Glutamatergic neuron (in vitro differentiated cells): ENCODE results near the gene TBC1D22A. TPM values are rescaled to one million over a fixed set of nuclear protein-coding genes. Genes with fewer than 3 reads are reported as not detected.

Source experiments
- DNase-seq: peaks from one replicate; pipeline ENCODE4 v3.0.0; 2022
- H3K27ac Mint-ChIP-seq: one replicate; pipeline ENCODE4 v1.8.0; 2020; ENCODE audit warnings: mild to moderate bottlenecking, mixed read lengths, inconsistent platforms; ENCODE audit not compliant: unreplicated experiment
- H3K27me3 Mint-ChIP-seq: one replicate; pipeline ENCODE4 v1.8.0; 2020; ENCODE audit warnings: mild to moderate bottlenecking, moderate library complexity, mixed read lengths, inconsistent platforms; ENCODE audit not compliant: unreplicated experiment
- H3K36me3 Mint-ChIP-seq: one replicate; pipeline ENCODE4 v1.8.0; 2020; ENCODE audit warnings: mild to moderate bottlenecking, mixed read lengths, inconsistent platforms; ENCODE audit not compliant: unreplicated experiment
- H3K4me1 Mint-ChIP-seq: one replicate; pipeline ENCODE4 v1.8.0; 2020; ENCODE audit warnings: mild to moderate bottlenecking, low read depth, mixed read lengths, inconsistent platforms; ENCODE audit not compliant: unreplicated experiment
- H3K4me3 Mint-ChIP-seq: one replicate; pipeline ENCODE4 v1.8.0; 2020; ENCODE audit warnings: mild to moderate bottlenecking, mixed read lengths, inconsistent platforms; ENCODE audit not compliant: unreplicated experiment
- H3K9me3 Mint-ChIP-seq: one replicate; pipeline ENCODE4 v1.8.0; 2020; ENCODE audit warnings: mild to moderate bottlenecking, moderate library complexity, mixed read lengths, inconsistent platforms; ENCODE audit not compliant: unreplicated experiment
- CTCF ChIP-seq: fragments of 200-600 bp; sonication (generic); IDR thresholded peaks from one replicate; pipeline ENCODE4 v1.5.0; 2021; ENCODE audit not compliant: partially characterized antibody, unreplicated experiment
- total RNA-seq: library from RNA; stranded (reverse); fragmentation: NEBNext Ultra II Directional; extraction: Animal tissue kit (Norgen Biotek cat#: 25700); gene quantifications from one replicate; pipeline ENCODE4 v1.2.1, GENCODE V29; 2021; ENCODE audit not compliant: unreplicated experiment

The TBC1D22A gene
- total RNA-seq, 1 donor from 2014 or later: 23.0 TPM

GRCh38 chr22:46794491-46794890 lies 32.0 kb downstream of the TBC1D22A start:
- H3K4me1 Mint-ChIP-seq: peaks cover 12% of the 10 kb centered on the region
- H3K27me3 Mint-ChIP-seq: peaks cover 4% of the 10 kb centered on the region
- H3K27ac Mint-ChIP-seq: no peak overlapping the region
- TF ChIP-seq CTCF: no peak
- H3K36me3 Mint-ChIP-seq: no peaks in the 10 kb centered on the region
- no peak overlapping the region for H3K4me3 Mint-ChIP-seq
- no peak for DNase-seq
- peaks cover 2% of the 10 kb centered on the region for H3K9me3 Mint-ChIP-seq

GRCh38 chr22:46795140-46795539 lies 32.7 kb downstream of the TBC1D22A start:
- TF ChIP-seq CTCF: no peak
- Mint-ChIP-seq H3K9me3 (peaks cover 2% of the 10 kb centered on the region), H3K27ac (no peak overlapping the region), H3K4me1 (peaks cover 12% of the 10 kb centered on the region), H3K36me3 (no peaks in the 10 kb centered on the region), H3K4me3 (no peak overlapping the region), H3K27me3 (peaks cover 4% of the 10 kb centered on the region)
- no peak for DNase-seq

- H3K27me3 Mint-ChIP-seq: peaks cover 6% of the 10 kb centered on the region
- no peak overlapping the region for H3K4me3 Mint-ChIP-seq
- H3K27ac Mint-ChIP-seq: no peak overlapping the region
- no peaks in the 10 kb centered on the region for H3K36me3 Mint-ChIP-seq
- peaks cover 4% of the 10 kb centered on the region for H3K9me3 Mint-ChIP-seq
- H3K4me1 Mint-ChIP-seq: peaks cover 12% of the 10 kb centered on the region
- no peak for DNase-seq
- TF ChIP-seq CTCF: no peak
Observed at GRCh38 chr22:46795845-46796565, 33.6 kb downstream of the TBC1D22A start.

GRCh38 chr22:46796566-46797195 lies 34.2 kb downstream of the TBC1D22A start:
- H3K4me3 Mint-ChIP-seq: no peak overlapping the region
- H3K36me3 Mint-ChIP-seq: no peaks in the 10 kb centered on the region
- H3K4me1 Mint-ChIP-seq: peaks cover 12% of the 10 kb centered on the region
- H3K9me3 Mint-ChIP-seq: peaks cover 4% of the 10 kb centered on the region
- no peak for DNase-seq
- no peak for TF ChIP-seq CTCF
- H3K27me3 Mint-ChIP-seq: peaks cover 6% of the 10 kb centered on the region
- H3K27ac Mint-ChIP-seq: no peak overlapping the region

- Mint-ChIP-seq H3K27ac (no peak overlapping the region), H3K4me3 (no peak overlapping the region), H3K4me1 (peaks cover 12% of the 10 kb centered on the region), H3K27me3 (peaks cover 8% of the 10 kb centered on the region), H3K9me3 (peaks cover 4% of the 10 kb centered on the region), H3K36me3 (no peaks in the 10 kb centered on the region)
- DNase-seq: peak; percentile 66
- TF ChIP-seq CTCF: peak; percentile 36
Observed at GRCh38 chr22:46797355-46797754, 34.9 kb downstream of the TBC1D22A start.
